Activated naive CD4-positive, alpha-beta T cell treated with anti-CD3 and anti-CD28 coated beads, Interleukin-2, amount 50 U/mL, for 16 hours (primary cell): Measurements from ENCODE around the gene SMIM5.
A peak's percentile ranks its signal among the peaks of the same experiment; 100 is the strongest.

Source experiments
- DNase-seq: peaks from one replicate; pipeline ENCODE4 v3.0.0-alpha.2; 2020

Gene SMIM5

DNA sequence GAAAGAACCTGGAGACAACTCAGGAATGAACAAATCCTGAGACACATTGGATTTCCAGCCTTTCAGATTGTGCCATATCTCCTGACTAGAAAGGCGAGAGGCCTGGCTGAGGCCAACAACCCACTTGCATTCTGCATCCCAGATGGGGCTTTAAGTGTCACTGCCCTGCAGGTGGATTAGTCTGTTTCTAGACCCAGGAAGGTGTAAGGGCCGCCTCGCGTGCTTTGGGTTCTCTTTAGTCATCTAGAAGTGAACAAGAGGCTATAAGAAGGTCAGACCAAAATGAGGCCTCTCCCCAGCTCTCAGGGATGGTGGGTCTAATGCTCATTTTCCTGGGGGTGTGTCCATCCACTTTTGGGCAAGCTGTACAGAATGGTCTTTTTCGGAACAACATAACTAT, 38.8 kb downstream of the SMIM5 start:
- DNase-seq, result no peak

DNA sequence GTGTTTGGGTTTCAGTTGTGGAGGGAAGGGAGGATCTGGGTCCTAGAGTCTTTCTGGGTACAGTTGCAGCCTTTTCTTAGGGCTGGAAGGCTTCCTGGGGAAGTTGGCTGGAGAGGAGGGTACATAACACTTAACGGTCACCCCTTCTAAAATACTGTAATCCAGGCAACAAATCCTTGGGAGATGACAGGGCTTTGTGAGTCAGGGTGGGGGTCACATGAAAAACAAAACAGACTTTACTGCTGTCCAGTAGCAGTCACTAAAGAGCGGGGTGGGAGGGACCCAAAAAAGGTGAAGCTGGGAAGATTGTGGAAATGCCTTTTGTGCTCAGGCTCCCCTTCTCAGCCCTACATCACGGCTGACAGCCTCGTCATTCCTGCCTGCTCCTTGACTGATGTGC, 40.3 kb downstream of the SMIM5 start:
- no peak for DNase-seq

GRCh38 chr17:75676461-75676860, 43.2 kb downstream of the SMIM5 start:
- DNase-seq, result no peak

- DNase-seq, result no peak
These were observed 46.5 kb downstream of the SMIM5 start for GRCh38 chr17:75679706-75680211.

GRCh38 chr17:75680431-75680830, 47.2 kb downstream of the SMIM5 start:
- DNase-seq, result no peak

GRCh38 chr17:75681289-75681688, 48.1 kb downstream of the SMIM5 start:
- DNase-seq, result no peak

GRCh38 chr17:75683583-75683982, 50.3 kb downstream of the SMIM5 start:
- DNase-seq, result no peak

- DNase-seq, result no peak
These were observed 51.0 kb downstream of the SMIM5 start for GRCh38 chr17:75684249-75684648.

- DNase-seq, result no peak
These were observed 51.7 kb downstream of the SMIM5 start for GRCh38 chr17:75684924-75685323.

DNA sequence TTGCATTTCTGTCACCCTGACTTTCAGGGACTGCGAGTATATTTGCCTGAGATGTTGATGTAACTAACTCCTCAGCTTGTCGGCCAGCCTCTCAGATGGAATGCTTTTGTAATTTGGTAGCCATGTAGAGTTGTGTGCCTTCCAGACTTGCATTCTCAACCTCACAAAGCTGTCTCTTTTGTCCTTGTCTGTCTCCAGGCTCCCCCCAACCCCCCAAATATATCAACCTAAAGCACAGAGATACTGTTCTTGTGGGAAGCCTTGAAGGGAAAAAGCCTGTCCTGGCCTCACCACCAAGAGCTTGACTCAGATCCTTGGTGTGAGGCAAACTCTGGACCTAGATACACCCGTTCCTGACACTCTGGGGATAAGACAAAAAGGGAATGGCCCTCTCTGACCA, 52.3 kb downstream of the SMIM5 start:
- no peak for DNase-seq

DNA sequence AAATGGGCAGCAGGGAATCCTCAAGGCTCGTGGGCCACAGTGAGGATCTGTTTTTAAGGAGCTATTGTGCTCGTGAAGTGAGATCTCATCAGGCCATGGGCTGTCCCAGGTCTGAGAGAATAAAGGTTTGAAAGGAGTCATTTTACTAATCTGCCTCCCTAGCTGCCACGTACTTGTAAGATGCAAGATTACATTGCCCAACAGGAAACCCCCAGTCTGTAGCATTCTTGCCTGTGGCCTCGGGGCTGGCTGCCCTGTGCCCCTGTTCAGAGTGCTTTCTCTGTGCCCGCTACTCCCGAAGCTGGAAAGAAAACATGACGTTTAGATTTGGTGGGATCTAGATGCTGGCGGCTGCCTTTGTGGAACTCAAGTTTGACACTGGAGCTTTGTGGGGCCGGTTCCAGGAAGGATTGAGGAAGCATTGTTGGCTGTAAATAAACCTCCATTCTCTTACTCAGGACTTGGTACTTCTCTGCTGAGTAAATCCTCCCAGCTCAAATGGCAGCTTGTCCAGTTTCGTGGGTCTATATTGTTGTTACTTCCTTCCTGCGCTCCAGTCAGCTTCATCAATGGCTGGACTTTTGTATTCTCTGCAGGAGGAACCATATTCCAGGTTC, 55.1 kb downstream of the SMIM5 start:
- no peak for DNase-seq

DNA sequence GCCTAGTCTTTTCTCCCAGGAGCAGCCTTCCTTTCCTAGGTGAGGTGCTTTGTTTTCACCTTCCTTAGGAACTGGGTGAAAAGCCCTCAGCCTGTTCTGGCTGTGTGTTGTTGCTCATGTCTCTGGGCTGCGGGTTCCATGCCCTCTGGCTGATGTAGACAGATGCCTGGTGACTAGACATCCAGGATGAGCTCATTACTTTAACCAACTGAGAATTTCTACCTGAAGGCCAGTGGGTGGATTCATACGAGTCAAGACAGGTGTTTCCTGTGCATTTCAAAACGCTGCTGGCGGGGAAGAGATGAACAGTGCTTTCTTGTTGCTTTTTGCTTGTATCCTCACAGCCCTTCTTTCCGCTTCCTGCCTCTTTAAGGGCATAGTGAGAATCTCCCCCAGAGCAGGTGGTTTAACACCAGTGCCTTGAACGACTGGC, 56.2 kb downstream of the SMIM5 start:
- peak; percentile 38 for DNase-seq
